ENCODE results near the gene CARD19.

GRCh38 chr9:93128011-93128714 lies 32.1 kb downstream of the CARD19 start:
- no peak for TF ChIP-seq POLR2A (IDR thresholded peaks at IDR 0.05)
- TF ChIP-seq CTCF (IDR thresholded peaks at IDR 0.05), result no peak

All from ovary (tissue), 3 donors.